HG03565 (cell line): ENCODE results near the gene ZNF689.
A peak's percentile ranks its signal among the peaks of the same experiment; 100 is the strongest.

Experiments used
- ATAC-seq: cut with Tn5 transposase; IDR thresholded peaks from one replicate; pipeline ENCODE4 v1.9.1; 2021; ENCODE audit warnings: mild to moderate bottlenecking, moderate library complexity; ENCODE audit not compliant: unreplicated experiment

ZNF689 gene

DNA sequence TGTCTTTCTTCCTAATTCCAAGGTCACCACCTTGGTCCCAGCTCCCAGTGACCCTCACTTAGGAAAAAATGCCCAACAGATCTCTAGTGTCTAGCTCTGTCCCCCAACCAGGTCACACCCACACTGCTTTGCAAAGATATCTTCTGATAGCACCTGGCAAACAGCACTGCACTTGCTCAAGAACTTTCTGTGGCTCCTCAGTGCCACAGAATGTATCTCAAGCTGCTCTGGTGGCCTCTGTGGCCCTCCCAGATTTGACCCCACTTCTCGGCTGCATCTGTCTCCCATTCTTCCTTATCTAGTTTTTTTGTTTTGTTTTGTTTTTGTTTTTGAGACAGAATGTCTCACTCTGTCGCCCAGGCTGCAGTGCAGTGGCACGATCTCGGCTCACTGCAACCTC is 43.7 kb downstream of the ZNF689 start:
- ATAC-seq: no peak

DNA sequence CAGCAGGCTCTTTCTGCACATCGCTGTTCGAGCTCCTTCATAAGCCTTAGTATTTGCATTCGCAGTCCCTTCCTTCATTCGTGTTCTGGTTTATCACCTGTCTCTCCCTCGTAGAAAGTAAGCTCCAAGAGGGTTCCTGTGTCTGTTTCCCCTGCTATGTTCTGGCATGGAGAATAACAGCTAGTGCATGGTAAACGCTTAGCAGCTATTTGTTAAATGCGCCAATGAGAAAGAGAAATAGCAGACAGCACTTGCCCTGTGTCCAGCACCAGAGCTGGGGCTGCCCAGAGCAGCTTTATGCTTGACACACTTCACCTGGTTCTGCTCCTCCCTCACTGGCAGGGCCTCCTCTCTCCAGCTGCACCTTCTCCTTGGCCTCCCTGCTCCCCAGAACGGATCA is 44.2 kb downstream of the ZNF689 start:
- ATAC-seq: no peak

DNA sequence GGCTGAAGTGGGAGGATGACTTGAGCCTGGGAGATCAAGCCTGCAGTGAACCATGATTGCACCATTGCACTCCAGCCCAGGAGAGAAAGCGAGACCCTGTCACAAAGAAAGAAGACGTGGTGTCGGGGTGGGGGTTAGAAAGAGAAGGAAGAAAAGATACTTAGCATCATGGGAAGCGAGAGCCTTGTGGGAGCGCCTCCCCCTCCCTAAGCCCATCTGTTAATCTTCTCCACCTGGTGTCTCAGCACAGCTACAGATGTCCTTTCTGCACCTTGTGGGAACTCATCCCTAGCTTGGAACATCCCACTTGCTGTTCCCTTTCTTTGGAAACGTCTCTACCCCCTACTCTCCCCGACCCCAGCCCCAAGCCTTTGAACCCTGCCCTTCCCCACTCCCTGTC is 44.7 kb downstream of the ZNF689 start:
- ATAC-seq: no peak

DNA sequence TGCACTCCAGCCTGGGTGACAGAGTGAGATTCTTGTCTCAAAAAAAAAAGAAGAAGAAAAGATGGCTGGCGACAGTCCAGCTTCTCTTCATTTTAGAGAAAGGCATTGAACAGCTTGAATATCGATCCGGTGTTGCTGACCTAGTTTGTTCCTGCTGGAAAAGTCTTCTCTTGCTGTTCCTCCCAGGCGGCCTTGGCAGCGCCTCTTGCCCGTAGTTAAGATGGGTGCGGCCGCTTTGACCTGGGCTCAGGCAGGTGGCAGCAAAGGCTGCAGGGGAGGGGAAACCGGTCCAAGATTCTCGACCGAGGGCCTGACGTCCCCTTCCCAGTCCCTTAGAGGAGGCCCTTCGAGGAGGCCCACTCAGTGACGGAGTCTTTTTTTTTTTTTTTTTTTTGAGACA is 48.2 kb downstream of the ZNF689 start:
- no peak for ATAC-seq

DNA sequence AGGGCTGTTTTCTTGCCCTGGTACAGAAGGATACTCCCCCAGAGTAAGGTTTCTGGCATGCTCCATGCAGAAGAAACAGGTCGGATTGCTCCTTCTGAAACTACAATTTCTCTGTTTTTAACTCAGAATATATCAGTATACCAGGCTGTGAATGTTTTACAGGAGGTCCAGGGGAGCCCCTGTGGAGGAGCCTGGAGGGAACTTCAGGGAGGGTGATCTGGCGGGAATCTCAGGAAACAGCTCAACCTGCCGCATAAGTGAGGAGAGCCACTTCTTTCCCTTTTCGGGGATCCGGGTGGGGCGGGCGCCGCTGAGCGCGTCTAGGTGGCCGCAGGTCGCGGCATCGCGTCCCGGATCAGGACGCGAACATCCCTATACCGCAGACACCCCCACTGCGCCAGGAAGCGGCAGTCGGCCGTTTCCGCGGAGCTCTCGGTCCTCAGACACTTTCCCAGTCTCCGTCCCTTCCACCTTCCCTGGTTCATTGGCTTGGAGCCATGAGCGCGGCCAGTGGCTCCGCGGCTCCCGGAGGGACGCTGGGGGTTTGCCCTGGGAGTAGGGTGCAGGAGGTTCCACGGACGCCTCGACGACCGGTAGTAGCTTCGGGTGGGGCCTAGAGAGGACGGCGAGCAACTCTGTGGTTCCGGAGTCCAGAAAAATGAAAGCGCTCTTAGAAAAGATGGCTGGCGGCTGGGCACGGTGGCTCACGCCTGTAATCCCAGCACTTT is 48.9 kb downstream of the ZNF689 start:
- no peak for ATAC-seq

DNA sequence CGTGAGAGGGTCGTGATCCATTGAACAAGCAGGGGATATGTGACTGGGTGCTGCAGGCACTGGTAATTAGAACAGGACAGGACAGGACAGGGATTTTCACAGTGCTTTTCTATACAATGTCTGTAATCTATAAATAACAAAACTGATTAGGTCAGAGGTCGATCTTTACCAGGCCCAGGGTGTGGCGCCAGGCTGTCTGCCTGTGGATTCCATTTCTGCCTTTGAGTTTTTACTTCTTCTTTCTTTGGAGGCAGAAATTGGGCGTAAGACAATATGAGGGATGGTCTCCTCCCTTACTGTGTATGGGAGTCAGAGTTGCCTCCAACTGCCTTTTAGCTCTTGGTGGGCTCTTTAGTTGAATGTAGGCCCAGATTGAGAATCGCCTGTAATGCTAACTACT is 50.5 kb downstream of the ZNF689 start:
- no peak for ATAC-seq

DNA sequence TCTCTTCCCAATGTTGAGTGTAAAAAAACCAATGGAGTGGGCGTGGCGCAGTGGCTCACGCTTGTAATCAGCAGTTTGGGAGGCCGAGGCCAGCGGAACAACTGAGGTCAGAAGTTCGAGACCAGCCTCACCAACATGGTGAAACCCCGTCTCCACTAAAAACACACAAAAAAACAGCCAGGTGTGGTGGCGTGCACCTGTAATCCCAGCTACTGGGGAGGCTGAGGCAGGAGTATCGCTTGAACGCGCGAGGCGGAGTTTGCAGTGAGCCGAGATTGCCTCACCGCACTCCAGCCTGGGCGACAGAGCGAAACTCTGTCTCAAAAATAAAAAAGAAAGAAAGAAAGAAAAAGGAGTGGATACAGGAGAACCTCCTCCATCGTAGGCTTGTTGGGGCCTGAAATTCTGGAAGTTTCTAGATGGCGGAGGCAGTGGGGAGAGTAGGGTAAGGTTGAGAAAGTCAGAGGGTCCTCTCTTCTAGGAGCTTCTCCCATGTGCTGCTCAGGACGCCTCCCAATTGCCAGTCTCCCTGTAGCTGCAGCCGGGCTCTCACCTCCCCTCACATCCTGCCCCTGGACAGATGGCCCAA is 51.3 kb downstream of the ZNF689 start:
- ATAC-seq: no peak

DNA sequence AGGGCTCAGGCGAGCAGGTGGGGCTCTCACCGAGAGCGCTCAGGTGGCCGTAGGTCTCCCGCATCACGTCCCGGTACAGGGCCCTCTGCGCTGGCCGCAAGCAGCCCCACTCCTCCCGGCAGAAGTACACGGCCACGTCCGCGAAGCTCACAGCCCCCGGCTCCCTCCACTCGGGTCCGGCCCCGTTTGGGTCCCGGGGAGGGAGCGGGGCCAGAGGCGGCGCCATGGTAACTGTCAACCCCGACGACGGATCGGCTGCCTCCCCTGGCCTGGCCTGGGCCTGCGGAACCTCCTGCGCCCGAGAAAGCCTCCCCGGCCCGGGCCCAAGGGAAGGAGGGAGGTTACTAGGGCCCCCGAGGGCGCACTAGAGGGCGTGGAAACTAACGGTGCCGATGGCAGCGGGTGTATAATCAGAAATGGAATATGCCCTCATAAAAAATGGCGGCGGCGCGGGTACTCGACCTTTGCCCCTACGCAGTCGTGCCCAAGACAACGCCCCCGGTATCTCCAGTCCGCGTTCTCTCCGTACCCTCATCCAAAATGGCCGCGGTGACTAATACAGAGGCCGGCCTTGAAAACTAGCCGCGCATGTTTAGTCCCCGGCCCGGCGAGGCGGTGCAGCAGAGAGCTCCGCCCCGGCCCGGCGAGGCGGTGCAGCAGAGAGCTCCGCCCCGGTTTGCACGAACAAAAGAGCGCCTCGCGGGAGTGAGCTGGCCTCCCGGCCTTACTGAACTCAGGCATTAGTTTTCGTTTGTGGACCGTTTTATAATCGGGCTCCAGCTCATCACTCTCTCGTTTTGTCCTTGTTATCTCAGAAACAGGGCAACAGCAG is 52.0 kb downstream of the ZNF689 start, which contains the start of gene ZNF764:
ZNF764 (minus strand) TSS at position 418 of the 832 bp plus-strand sequence; CDS start at position 226, 192 bp downstream.
- ATAC-seq: peak; percentile 76

DNA sequence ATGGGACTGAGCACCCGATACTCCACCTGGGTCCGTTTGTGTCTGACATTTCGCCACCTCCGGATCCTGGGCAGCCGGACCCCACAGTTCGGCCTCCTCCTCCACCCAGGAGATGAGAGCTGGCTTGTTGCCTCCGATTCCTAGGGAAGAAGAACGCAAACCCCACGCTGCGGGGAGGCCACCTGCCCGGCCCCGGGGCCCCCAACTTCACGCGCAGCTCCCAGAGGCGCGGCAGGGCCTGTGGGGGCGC is 52.6 kb downstream of the ZNF689 start:
- ATAC-seq: no peak

DNA sequence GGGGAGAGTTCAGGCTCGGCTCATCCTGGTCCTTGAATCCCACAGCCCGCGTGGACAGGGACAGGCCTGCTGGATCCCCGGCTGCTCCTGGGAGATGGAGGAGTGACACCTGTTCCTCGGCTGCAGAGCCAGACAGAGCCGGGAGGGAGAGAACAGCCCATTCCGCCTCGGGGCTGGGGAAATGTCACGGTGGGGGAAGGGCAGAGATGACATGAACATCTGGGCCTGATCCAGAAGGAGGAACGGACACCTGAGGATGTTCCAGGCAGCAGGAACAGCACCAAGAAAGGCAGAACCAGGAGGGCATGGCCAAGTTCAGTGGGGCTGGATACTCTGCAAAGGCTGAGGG is 54.1 kb downstream of the ZNF689 start:
- ATAC-seq: no peak

DNA sequence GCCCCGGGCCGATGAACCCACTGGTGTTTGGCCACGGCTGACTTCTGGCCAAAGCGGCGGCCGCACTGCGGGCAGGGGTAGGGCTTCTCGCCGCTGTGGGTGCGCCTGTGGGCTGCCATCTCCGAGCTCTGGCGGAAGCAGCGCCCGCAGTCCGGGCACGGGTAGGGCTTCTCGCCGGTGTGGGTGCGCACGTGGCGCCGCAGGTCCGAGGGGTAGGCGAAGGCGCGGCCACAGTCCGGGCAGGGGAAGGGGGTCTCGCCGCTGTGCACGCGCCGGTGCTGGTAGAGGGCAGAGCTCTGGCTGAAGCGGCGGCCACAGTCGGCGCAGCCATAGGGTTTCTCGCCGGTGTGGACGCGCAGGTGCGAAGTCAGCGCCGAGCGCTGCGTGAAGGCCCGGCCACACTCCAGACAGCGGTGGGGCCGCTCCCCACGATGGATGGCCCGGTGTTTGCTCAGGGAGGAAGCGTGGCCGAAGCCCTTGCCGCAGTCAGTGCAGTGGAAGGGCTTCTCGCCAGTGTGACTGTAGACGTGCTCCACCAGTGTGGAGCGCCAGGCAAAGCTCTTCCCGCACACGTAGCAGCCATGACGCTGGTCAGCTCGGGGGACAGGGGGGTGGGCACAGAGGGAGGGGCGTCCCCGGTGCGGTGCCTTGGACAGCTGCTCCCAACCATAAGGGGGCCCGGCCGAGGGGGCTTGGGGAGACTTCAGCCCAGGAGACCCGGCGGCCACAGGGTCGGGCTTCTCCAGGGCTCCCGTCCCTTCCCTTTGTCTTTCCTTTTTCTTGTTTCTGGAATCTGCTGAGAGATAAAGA is 54.7 kb downstream of the ZNF689 start:
- ATAC-seq: no peak

DNA sequence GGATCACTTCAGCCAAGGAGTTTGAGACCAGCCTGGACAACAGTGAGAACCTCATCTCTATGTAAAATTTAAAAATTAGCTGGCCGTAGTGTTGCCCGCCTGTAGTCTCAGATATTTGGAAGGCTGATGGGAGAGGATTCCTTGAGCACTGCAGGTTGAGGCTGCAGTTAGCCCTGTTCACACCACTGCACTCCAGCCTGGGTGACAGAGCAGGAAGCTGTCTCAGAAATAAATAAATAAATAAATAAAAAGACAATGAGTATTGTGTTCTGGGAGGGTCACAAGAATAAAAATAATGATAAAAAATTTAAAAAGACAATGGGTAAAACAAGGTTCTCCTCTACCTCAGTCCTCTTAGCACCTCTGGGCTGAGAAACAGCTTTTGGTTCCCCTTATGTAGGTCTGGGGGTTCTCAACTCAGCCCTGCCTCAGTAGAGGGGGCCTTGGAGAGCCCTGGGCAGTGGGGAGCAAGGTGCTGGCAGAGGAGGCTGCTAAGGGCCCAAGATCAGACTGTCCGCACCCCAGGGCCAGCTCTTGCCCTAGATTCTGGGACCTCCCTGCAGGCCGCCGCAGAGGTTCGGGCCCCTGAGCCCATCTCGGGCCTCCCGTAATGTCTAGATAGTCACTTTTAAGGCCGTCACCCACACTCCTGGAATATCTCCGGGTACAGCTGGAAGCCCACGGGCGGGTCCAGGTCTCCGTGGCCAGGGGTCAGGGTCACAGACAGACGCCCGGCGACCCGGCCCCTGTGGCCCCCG is 55.5 kb downstream of the ZNF689 start:
- ATAC-seq: no peak

DNA sequence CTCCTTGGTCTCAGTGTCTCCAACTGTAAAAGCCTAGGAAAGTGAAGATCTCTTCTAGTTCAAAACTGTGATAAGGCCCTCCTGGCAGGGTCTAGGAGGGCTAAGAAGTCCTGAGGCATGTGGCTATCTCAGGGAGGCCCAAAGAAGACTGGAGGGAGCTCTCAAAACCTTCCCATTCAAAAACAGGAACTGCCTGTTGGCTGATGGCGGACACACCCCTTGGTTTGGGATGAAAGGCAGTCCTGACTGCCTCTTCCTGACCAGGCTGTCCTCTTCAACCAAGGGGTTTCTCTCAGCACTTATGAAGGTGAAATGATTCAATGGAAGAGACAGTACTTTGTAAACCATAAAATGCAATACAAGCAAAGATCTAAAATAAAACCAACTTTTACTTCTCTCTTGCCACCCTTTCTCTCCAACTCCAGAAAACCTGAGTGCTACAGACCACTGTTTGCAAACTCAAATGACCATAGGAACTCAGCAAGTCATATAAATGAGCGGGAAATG is 56.7 kb downstream of the ZNF689 start:
- ATAC-seq: no peak

DNA sequence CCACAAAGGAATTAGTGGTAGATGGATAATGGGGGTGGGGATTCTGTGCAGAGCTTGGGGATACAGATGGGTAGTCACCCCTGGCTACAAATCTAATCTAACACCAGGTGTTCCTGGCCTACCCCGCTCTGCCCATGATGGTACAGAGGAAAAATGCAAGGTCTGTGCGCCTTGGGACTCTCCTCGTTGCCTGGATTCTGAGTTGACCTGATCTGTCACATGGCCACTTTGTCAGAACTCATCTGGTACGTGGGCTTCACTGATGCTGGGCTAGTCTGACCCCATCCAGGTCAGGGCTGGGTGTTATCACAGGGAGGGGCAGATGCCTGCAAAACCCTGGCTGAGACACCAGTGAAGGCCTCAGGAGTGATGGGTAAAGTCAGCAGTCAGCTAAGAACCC is 57.2 kb downstream of the ZNF689 start:
- no peak for ATAC-seq
